Body of pancreas (tissue), 4 donors: ENCODE measurements around the gene ARHGAP32. TPM values are rescaled to one million over a fixed set of nuclear protein-coding genes. Genes with fewer than 3 reads are reported as not detected.

ENCODE experiments used
- ATAC-seq: fragments of 150-250 bp; one replicate; pipeline ENCODE4 v1.9.1; 2016
- DNase-seq, 4 donors: peaks; one replicate each; pipeline ENCODE4 v3.0.0-alpha.2; 2019
- H3K27ac ChIP-seq, 4 donors: fragments of 200-600 bp; sonication (generic); 1 replicate in 3 of 4; 2 replicates in 1 of 4; pipeline versions ENCODE4 v1.5.1 to v1.6.1; 2016 to 2019; ENCODE audit warnings: mild to moderate bottlenecking in 1 of 4, mixed read lengths in 1 of 4, moderate library complexity in 1 of 4
- H3K27me3 ChIP-seq, 2 donors: fragments of 200-600 bp; sonication (generic); one replicate each; pipeline ENCODE4 v1.6.0; 2016; ENCODE audit warnings: mild to moderate bottlenecking in 1 of 2
- H3K36me3 ChIP-seq, 2 donors: fragments of 200-600 bp; sonication (generic); replicated peaks in 1 of 2; 2 replicates each; pipeline ENCODE4 v1.5.1; 2016; ENCODE audit warnings: low read depth in 2 of 2; ENCODE audit not compliant: insufficient read depth in 1 of 2
- H3K4me1 ChIP-seq: fragments of 200-600 bp; sonication (generic); one replicate; pipeline ENCODE4 v1.6.0; 2016
- H3K4me3 ChIP-seq, 2 donors: fragments of 200-600 bp; sonication (generic); 1 replicate in 1 of 2; 2 replicates in 1 of 2; pipeline ENCODE4 v1.5.1; 2016 to 2019
- H3K9me3 ChIP-seq, 3 donors: fragments of 200-600 bp; sonication (generic); 1 replicate in 2 of 3; 2 replicates in 1 of 3; pipeline ENCODE4 v1.5.1; 2016
- CTCF ChIP-seq, 7 experiments: fragments of 450-650 bp in 4 of 7; fragments of 200-600 bp in 3 of 7; sonication (generic) in 3 of 7; IDR thresholded peaks; one replicate each; pipeline ENCODE4 v1.5.1; 2016 to 2019; ENCODE audit warnings: antibody characterized with exemption in 7 of 7
- POLR2A ChIP-seq, 3 donors: fragments of 450-650 bp; IDR thresholded peaks; one replicate each; pipeline ENCODE4 v1.6.1; 2016; ENCODE audit warnings: antibody characterized with exemption in 3 of 3, mild to moderate bottlenecking in 2 of 3
- WGBS, 2 donors: methylation state at CpG; one replicate each; pipeline ENCODE4 v1.1.5; 2017; 5-methylcytosine and 5-hydroxymethylcytosine counted together
- intact Hi-C: fragments of 100-400 bp; cut with DNase I; formaldehyde crosslinking; loops from one replicate; pipeline ENCODE4 v1.15.1; 2023
- total RNA-seq, 2 donors: library from RNA; depleted of rRNA; stranded (reverse); fragments of >200 nt; gene quantifications; one replicate each; pipeline ENCODE4 v1.1.0, GENCODE V29; 2016

Gene ARHGAP32
- total RNA-seq, 2 donors from 2014 or later, result 26.0 to 30.4 TPM

- no peak for ATAC-seq
- 80 to 82% methylated on average over 17 of the region's 17 CpGs for whole genome bisulfite sequencing, 2 donors
- Histone ChIP-seq H3K36me3 (no peaks in the 10 kb centered on the region), H3K27ac (no peak overlapping the region), H3K27me3 (no peaks in the 10 kb centered on the region), H3K4me1 (peaks cover 6% of the 10 kb centered on the region), H3K9me3 (no peaks in the 10 kb centered on the region), H3K4me3 (no peak overlapping the region)
- TF ChIP-seq POLR2A (IDR thresholded peaks at IDR 0.05) (no peak), CTCF (IDR thresholded peaks at IDR 0.05) (no peak)
- DNase-seq, result no peak
- intact Hi-C loops, result no loop called here
Measured at GRCh38 chr11:128926437-128927107, 265.6 kb downstream of the ARHGAP32 start.

GRCh38 chr11:128926000-128926399 lies 266.1 kb downstream of the ARHGAP32 start:
- TF ChIP-seq CTCF (IDR thresholded peaks at IDR 0.05), result no peak
- no peak for TF ChIP-seq POLR2A (IDR thresholded peaks at IDR 0.05)
- Histone ChIP-seq H3K36me3 (no peaks in the 10 kb centered on the region), H3K9me3 (no peaks in the 10 kb centered on the region), H3K27me3 (no peaks in the 10 kb centered on the region), H3K27ac (no peak overlapping the region), H3K4me1 (peaks cover 6% of the 10 kb centered on the region), H3K4me3 (no peak overlapping the region)
- intact Hi-C loops, result no loop called here
- ATAC-seq (no peak), DNase-seq (no peak)
- WGBS, 2 donors, result 65 to 76% methylated on average over 3 of the region's 3 CpGs

- H3K9me3 ChIP-seq, result no peaks in the 10 kb centered on the region
- DNase-seq (no peak), ATAC-seq (no peak)
- peaks cover 6% of the 10 kb centered on the region for H3K4me1 ChIP-seq
- H3K36me3 ChIP-seq, result no peaks in the 10 kb centered on the region
- no peak overlapping the region for H3K27ac ChIP-seq
- H3K27me3 ChIP-seq, result no peaks in the 10 kb centered on the region
- intact Hi-C loops, result no loop called here
- TF ChIP-seq POLR2A (IDR thresholded peaks at IDR 0.05), result no peak
- TF ChIP-seq CTCF (IDR thresholded peaks at IDR 0.05), result no peak
- H3K4me3 ChIP-seq, result no peak overlapping the region
- WGBS, 2 donors, result 43 to 53% methylated on average over 2 of the region's 2 CpGs
Measured at GRCh38 chr11:128925250-128925600, 266.9 kb downstream of the ARHGAP32 start.

GRCh38 chr11:128924510-128925249 lies 267.4 kb downstream of the ARHGAP32 start:
- intact Hi-C loops, result no loop called here
- ATAC-seq (peak; percentile 38), DNase-seq (no peak)
- H3K27me3 ChIP-seq, result no peaks in the 10 kb centered on the region
- no peaks in the 10 kb centered on the region for H3K36me3 ChIP-seq
- TF ChIP-seq CTCF (IDR thresholded peaks at IDR 0.05) (no peak), POLR2A (IDR thresholded peaks at IDR 0.05) (no peak)
- H3K9me3 ChIP-seq, result no peaks in the 10 kb centered on the region
- no peak overlapping the region for H3K27ac ChIP-seq
- 50 to 54% methylated on average over 16 of the region's 16 CpGs for WGBS, 2 donors
- peaks cover 6% of the 10 kb centered on the region for H3K4me1 ChIP-seq
- H3K4me3 ChIP-seq, result no peak overlapping the region
